H9 (cell line): Measurements from ENCODE around the gene OSTF1. TPM values are rescaled to one million over a fixed set of nuclear protein-coding genes. Genes with fewer than 3 reads are reported as not detected.

ENCODE experiments used
- DNase-seq: peaks from one replicate; pipeline ENCODE4 v3.0.0-alpha.2; 2017
- H2AFZ ChIP-seq: one replicate; pipeline ENCODE4 v1.6.1; 2013; ENCODE audit warnings: mild to moderate bottlenecking, low read length, control low read depth, moderate library complexity
- H2AK5ac ChIP-seq: 2 replicates; pipeline ENCODE4 v1.6.1; 2013; ENCODE audit warnings: low read length, control low read depth, mixed read lengths; ENCODE audit not compliant: insufficient read length
- H2BK120ac ChIP-seq: one replicate; pipeline ENCODE4 v1.6.1; 2013; ENCODE audit warnings: low read depth, mild to moderate bottlenecking, low read length, control low read depth, inconsistent platforms; ENCODE audit not compliant: poor library complexity, severe bottlenecking
- H2BK12ac ChIP-seq: 2 replicates; pipeline ENCODE4 v1.6.1; 2013; ENCODE audit warnings: low read length, control low read depth, mixed read lengths, low read depth; ENCODE audit not compliant: insufficient read length
- H2BK15ac ChIP-seq: 2 replicates; pipeline ENCODE4 v1.6.1; 2013; ENCODE audit warnings: low read depth, low read length, control low read depth
- H2BK20ac ChIP-seq: one replicate; pipeline ENCODE4 v1.6.1; 2013; ENCODE audit warnings: low read depth, mild to moderate bottlenecking, low read length, control low read depth, inconsistent platforms; ENCODE audit not compliant: poor library complexity, severe bottlenecking
- H2BK5ac ChIP-seq: 2 replicates; pipeline ENCODE4 v1.6.1; 2013; ENCODE audit warnings: low read length, control low read depth, mixed read lengths; ENCODE audit not compliant: insufficient read length
- H3K14ac ChIP-seq: 2 replicates; pipeline ENCODE4 v1.6.1; 2013; ENCODE audit warnings: low read length, control low read depth; ENCODE audit not compliant: insufficient read depth
- H3K18ac ChIP-seq: 2 replicates; pipeline ENCODE4 v1.6.1; 2013; ENCODE audit warnings: low read depth, mild to moderate bottlenecking, mixed read lengths, low read length, control low read depth; ENCODE audit not compliant: insufficient read length
- H3K23ac ChIP-seq: 2 replicates; pipeline ENCODE4 v1.6.1; 2013; ENCODE audit warnings: low read length, control low read depth, mixed read lengths, low read depth; ENCODE audit not compliant: insufficient read length
- H3K23me2 ChIP-seq: 2 replicates; pipeline ENCODE4 v1.6.1; 2013; ENCODE audit warnings: low read depth, mild to moderate bottlenecking, mixed read lengths, low read length, control low read depth; ENCODE audit not compliant: insufficient read length, poor library complexity, severe bottlenecking
- H3K27ac ChIP-seq: 2 replicates; pipeline ENCODE4 v1.5.1; 2013; ENCODE audit warnings: low read length, control low read depth, mixed read lengths, low read depth; ENCODE audit not compliant: insufficient read length
- H3K27me3 ChIP-seq: 2 replicates; pipeline ENCODE4 v1.6.1; 2013; ENCODE audit warnings: low read length, control low read depth, inconsistent platforms; ENCODE audit not compliant: insufficient read depth
- H3K4ac ChIP-seq: 2 replicates; pipeline ENCODE4 v1.6.1; 2013; ENCODE audit warnings: low read depth, mild to moderate bottlenecking, control low read depth, inconsistent platforms, low read length, moderate library complexity
- H3K4me1 ChIP-seq: 2 replicates; pipeline ENCODE4 v1.6.1; 2013; ENCODE audit warnings: low read length, control low read depth, inconsistent platforms; ENCODE audit not compliant: insufficient read depth
- H3K4me2 ChIP-seq: 2 replicates; pipeline ENCODE4 v1.6.1; 2013; ENCODE audit warnings: low read length, control low read depth, mixed read lengths; ENCODE audit not compliant: insufficient read length, insufficient read depth
- H3K56ac ChIP-seq: 2 replicates; pipeline ENCODE4 v1.6.1; 2013; ENCODE audit warnings: low read depth, mild to moderate bottlenecking, mixed read lengths, low read length, control low read depth; ENCODE audit not compliant: insufficient read length
- H3K79me1 ChIP-seq: 2 replicates; pipeline ENCODE4 v1.6.1; 2013; ENCODE audit warnings: low read depth, mild to moderate bottlenecking, moderate library complexity, low read length, control low read depth, inconsistent platforms; ENCODE audit not compliant: insufficient read depth, poor library complexity, severe bottlenecking
- H3K79me2 ChIP-seq: 2 replicates; pipeline ENCODE4 v1.6.1; 2013; ENCODE audit warnings: low read length, control low read depth, inconsistent platforms; ENCODE audit not compliant: insufficient read depth
- H3K9ac ChIP-seq: 2 replicates; pipeline ENCODE4 v1.6.1; 2013; ENCODE audit warnings: low read length, control low read depth, mixed read lengths; ENCODE audit not compliant: insufficient read length; ENCODE audit errors: extremely low read depth
- H3K9me3 ChIP-seq: one replicate; pipeline ENCODE4 v1.6.1; 2013; ENCODE audit warnings: low read depth, low read length, inconsistent platforms; ENCODE audit not compliant: control insufficient read depth
- H3T11ph ChIP-seq: one replicate; pipeline ENCODE4 v1.6.1; 2013; ENCODE audit warnings: mild to moderate bottlenecking, low read length, control low read depth, inconsistent platforms
- H4K20me1 ChIP-seq: one replicate; pipeline ENCODE4 v1.6.1; 2013; ENCODE audit not compliant: control insufficient read depth, insufficient read length, insufficient read depth
- H4K5ac ChIP-seq: 2 replicates; pipeline ENCODE4 v1.6.1; 2013; ENCODE audit warnings: low read depth, mild to moderate bottlenecking, mixed read lengths, low read length, control low read depth; ENCODE audit not compliant: insufficient read length
- H4K8ac ChIP-seq: replicated peaks from 2 replicates; pipeline ENCODE4 v1.6.1; 2013; ENCODE audit warnings: low read length, control low read depth, mixed read lengths, low read depth; ENCODE audit not compliant: insufficient read length
- H4K91ac ChIP-seq: 2 replicates; pipeline ENCODE4 v1.6.1; 2013; ENCODE audit warnings: low read depth, mild to moderate bottlenecking, moderate library complexity, mixed read lengths, low read length, control low read depth; ENCODE audit not compliant: insufficient read length
- H3K27ac Mint-ChIP-seq, 3 experiments: 2 replicates in 2 of 3; 3 replicates in 1 of 3; pipeline ENCODE4 v1.8.0; 2020 to 2021; ENCODE audit warnings: mixed read lengths in 3 of 3, mild to moderate bottlenecking in 1 of 3, moderate library complexity in 1 of 3
- H3K27me3 Mint-ChIP-seq: 2 replicates; pipeline ENCODE4 v1.8.0; 2021; ENCODE audit warnings: low read depth, mild to moderate bottlenecking, moderate library complexity, mixed read lengths
- H3K36me3 Mint-ChIP-seq, 3 experiments: 2 replicates in 2 of 3; 3 replicates in 1 of 3; pipeline ENCODE4 v1.8.0; 2020 to 2021; ENCODE audit warnings: low read depth in 3 of 3, mixed read lengths in 3 of 3; ENCODE audit not compliant: insufficient read depth in 1 of 3
- H3K4me1 Mint-ChIP-seq, 2 experiments: 2 replicates each; pipeline ENCODE4 v1.8.0; 2020; ENCODE audit warnings: mixed read lengths in 2 of 2
- H3K4me3 Mint-ChIP-seq, 2 experiments: 2 replicates in 1 of 2; 3 replicates in 1 of 2; pipeline ENCODE4 v1.8.0; 2020 to 2021; ENCODE audit warnings: mild to moderate bottlenecking in 2 of 2, mixed read lengths in 2 of 2, moderate library complexity in 1 of 2
- H3K9me3 Mint-ChIP-seq, 2 experiments: 2 replicates in 1 of 2; 3 replicates in 1 of 2; pipeline ENCODE4 v1.8.0; 2020; ENCODE audit warnings: mild to moderate bottlenecking in 2 of 2, mixed read lengths in 2 of 2, moderate library complexity in 1 of 2
- CTCF ChIP-seq: fragments of 200-600 bp; sonication (generic); conservative IDR thresholded peaks from 3 replicates; pipeline ENCODE4 v1.8.0; 2021; ENCODE audit warnings: antibody characterized with exemption, mild to moderate bottlenecking
- WGBS: extraction: QIAGEN DNeasy Blood & Tissue Kit; methylation state at CpG from one replicate; pipeline ENCODE4 v1.1.7; 2013; ENCODE audit warnings: missing lambda C conversion rate, low lambda C conversion rate, mixed read lengths; ENCODE audit not compliant: insufficient read length; ENCODE audit errors: extremely low coverage; 5-methylcytosine and 5-hydroxymethylcytosine counted together
- total RNA-seq: library from RNA; stranded (reverse); gene quantifications from 2 replicates; pipeline ENCODE4 v1.2.1, GENCODE V29; 2021

OSTF1 gene
- total RNA-seq, 1 experiment from 2014 or later, result 16.1 TPM

DNA sequence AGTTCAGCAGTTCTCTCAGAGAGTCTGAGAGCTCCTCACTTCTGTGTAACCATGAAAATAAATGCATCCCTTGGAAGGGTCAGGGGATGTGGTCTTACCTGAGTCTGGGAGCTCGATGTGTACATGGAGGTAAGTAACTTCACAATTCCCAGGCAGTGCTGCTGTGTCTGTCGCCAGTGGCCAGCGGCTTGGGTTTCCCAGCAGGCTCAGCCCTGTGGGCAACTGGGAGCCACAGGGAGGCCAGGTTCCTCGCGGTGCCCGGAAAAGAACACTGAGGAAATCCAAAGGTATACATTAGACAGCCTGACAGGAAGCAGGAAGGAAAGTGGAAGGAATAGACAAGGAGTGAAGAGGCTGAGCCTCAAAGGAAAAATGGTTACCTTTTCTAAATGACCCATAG, 62.2 kb downstream of the OSTF1 start:
- no peak overlapping the region for H3K4me2 ChIP-seq
- Mint-ChIP-seq H3K4me1 (peaks cover 0 to 3% of the 10 kb centered on the region in 2 experiments; a peak in 2 of 4 replicates), H3K27ac (peak overlapping the region in 1 of 3 experiments; percentile 8; a peak in 1 of 7 replicates), H3K27me3 (no peaks in the 10 kb centered on the region), H3K9me3 (no peaks in the 10 kb centered on the region), H3K36me3 (no peaks in the 10 kb centered on the region), H3K4me3 (no peak overlapping the region)
- H3K79me1 ChIP-seq, result no peaks in the 10 kb centered on the region
- H3K23me2 ChIP-seq, result no peaks in the 10 kb centered on the region
- H2BK15ac ChIP-seq, result no peak overlapping the region
- no CpG with 5 or more reads among the region's 6 CpGs for WGBS
- no peak overlapping the region for H3K27ac ChIP-seq
- no peaks in the 10 kb centered on the region for H4K20me1 ChIP-seq
- H3K4ac ChIP-seq, result no peak overlapping the region
- H2AFZ ChIP-seq, result no peak overlapping the region
- no peak for DNase-seq
- H2BK5ac ChIP-seq, result no peak overlapping the region
- no peak overlapping the region for H4K8ac ChIP-seq
- no peak overlapping the region for H2BK120ac ChIP-seq
- no peak for TF ChIP-seq CTCF
- H3K14ac ChIP-seq, result no peak overlapping the region
- no peak overlapping the region for H3K9ac ChIP-seq
- H3K9me3 ChIP-seq, result no peaks in the 10 kb centered on the region
- H3K18ac ChIP-seq, result no peak overlapping the region
- no peak overlapping the region for H3K56ac ChIP-seq
- H4K5ac ChIP-seq, result no peak overlapping the region
- no peak overlapping the region for H3K23ac ChIP-seq
- no peaks in the 10 kb centered on the region for H3K79me2 ChIP-seq
- H2BK20ac ChIP-seq, result no peak overlapping the region
- no peak overlapping the region for H2AK5ac ChIP-seq
- no peaks in the 10 kb centered on the region for H3K27me3 ChIP-seq
- no peaks in the 10 kb centered on the region for H3K4me1 ChIP-seq
- H4K91ac ChIP-seq, result no peak overlapping the region
- no peak overlapping the region for H3T11ph ChIP-seq
- H2BK12ac ChIP-seq, result no peak overlapping the region
